Measurements from ENCODE around the gene WBP2. TPM values are rescaled to one million over a fixed set of nuclear protein-coding genes. Genes with fewer than 3 reads are reported as not detected.

Gene WBP2
- total and polyA plus RNA-seq, 2 of the 13 experiments (the other 11 are each of a cell fraction or from before 2014, with no cell fraction given) = 29.2 to 29.5 TPM

GRCh38 chr17:75875182-75875939 is 20.2 kb upstream of the WBP2 start (continued):
- peak; percentile 5 for TF ChIP-seq HNRNPK (IDR thresholded peaks at IDR 0.05; ENCODE audit: low read depth, low read length, poor library complexity, severe bottlenecking)
- TF ChIP-seq ZNF891 (CRISPR knock-in tag; IDR thresholded peaks at IDR 0.05) = no peak
- no peak for TF ChIP-seq SNAI1 (CRISPR knock-in tag; IDR thresholded peaks at IDR 0.05; ENCODE audit: borderline replicate concordance)
- no peak for TF ChIP-seq ZFX (CRISPR knock-in tag; IDR thresholded peaks at IDR 0.05; ENCODE audit: low read depth)
- TF ChIP-seq, protein P1, sequence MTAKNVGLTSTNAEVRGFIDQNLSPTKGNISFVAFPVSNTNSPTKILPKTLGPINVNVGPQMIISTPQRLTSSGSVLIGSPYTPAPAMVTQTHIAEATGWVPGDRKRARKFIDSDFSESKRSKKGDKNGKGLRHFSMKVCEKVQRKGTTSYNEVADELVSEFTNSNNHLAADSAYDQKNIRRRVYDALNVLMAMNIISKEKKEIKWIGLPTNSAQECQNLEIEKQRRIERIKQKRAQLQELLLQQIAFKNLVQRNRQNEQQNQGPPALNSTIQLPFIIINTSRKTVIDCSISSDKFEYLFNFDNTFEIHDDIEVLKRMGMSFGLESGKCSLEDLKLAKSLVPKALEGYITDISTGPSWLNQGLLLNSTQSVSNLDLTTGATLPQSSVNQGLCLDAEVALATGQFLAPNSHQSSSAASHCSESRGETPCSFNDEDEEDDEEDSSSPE (CRISPR knock-in tag; IDR thresholded peaks at IDR 0.05) = no peak
- TF ChIP-seq HNF1A (IDR thresholded peaks at IDR 0.05; ENCODE audit: low read depth) = no peak
- TF ChIP-seq HNF1A (CRISPR knock-in tag; IDR thresholded peaks at IDR 0.05; ENCODE audit: borderline replicate concordance) = no peak
- no peak for TF ChIP-seq IRF2 (CRISPR knock-in tag; IDR thresholded peaks at IDR 0.05)
- no peak for TF ChIP-seq FIP1L1 (IDR thresholded peaks at IDR 0.05; ENCODE audit: borderline replicate concordance, insufficient read depth, low read depth, low read length)
- no peak for TF ChIP-seq SIN3A (IDR thresholded peaks at IDR 0.05; ENCODE audit: borderline replicate concordance, low read depth, low read length)
- no peak for TF ChIP-seq SATB2 (CRISPR knock-in tag; IDR thresholded peaks at IDR 0.05)
- TF ChIP-seq RBM22 (optimal IDR thresholded peaks at IDR 0.05; ENCODE audit: low read length) = peak; percentile 70
- peak; percentile 26 for TF ChIP-seq PAF1 (CRISPR knock-in tag; IDR thresholded peaks at IDR 0.05)
- 0 out of 2 replicates have a peak, but pooled peaks have one; percentile 13 for TF ChIP-seq RELA (CRISPR knock-in tag; IDR thresholded peaks at IDR 0.05)
- TF ChIP-seq SKI (IDR thresholded peaks at IDR 0.05; ENCODE audit: partially characterized antibody) = no peak
- no peak for TF ChIP-seq KLF6 (CRISPR knock-in tag; IDR thresholded peaks at IDR 0.05)
- 0 out of 2 replicates have a peak, but pooled peaks have one; percentile 5 for TF ChIP-seq FOSL1 (CRISPR knock-in tag; IDR thresholded peaks at IDR 0.05; ENCODE audit: borderline replicate concordance)
- TF ChIP-seq RBAK (CRISPR knock-in tag; IDR thresholded peaks at IDR 0.05) = no peak
- TF ChIP-seq ZNF232 (CRISPR knock-in tag; IDR thresholded peaks at IDR 0.05; ENCODE audit: borderline replicate concordance) = no peak
- TF ChIP-seq, protein P2, sequence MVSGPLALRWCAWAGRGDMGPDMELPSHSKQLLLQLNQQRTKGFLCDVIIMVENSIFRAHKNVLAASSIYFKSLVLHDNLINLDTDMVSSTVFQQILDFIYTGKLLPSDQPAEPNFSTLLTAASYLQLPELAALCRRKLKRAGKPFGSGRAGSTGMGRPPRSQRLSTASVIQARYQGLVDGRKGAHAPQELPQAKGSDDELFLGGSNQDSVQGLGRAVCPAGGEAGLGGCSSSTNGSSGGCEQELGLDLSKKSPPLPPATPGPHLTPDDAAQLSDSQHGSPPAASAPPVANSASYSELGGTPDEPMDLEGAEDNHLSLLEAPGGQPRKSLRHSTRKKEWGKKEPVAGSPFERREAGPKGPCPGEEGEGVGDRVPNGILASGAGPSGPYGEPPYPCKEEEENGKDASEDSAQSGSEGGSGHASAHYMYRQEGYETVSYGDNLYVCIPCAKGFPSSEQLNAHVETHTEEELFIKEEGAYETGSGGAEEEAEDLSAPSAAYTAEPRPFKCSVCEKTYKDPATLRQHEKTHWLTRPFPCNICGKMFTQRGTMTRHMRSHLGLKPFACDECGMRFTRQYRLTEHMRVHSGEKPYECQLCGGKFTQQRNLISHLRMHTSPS (CRISPR knock-in tag; IDR thresholded peaks at IDR 0.05; ENCODE audit: low read depth) = no peak
- TF ChIP-seq GFI1 (CRISPR knock-in tag; IDR thresholded peaks at IDR 0.05; ENCODE audit: borderline replicate concordance) = no peak
- no peak for TF ChIP-seq CHD2 (IDR thresholded peaks at IDR 0.05; ENCODE audit: low read depth, low read length)
- TF ChIP-seq, protein P3, sequence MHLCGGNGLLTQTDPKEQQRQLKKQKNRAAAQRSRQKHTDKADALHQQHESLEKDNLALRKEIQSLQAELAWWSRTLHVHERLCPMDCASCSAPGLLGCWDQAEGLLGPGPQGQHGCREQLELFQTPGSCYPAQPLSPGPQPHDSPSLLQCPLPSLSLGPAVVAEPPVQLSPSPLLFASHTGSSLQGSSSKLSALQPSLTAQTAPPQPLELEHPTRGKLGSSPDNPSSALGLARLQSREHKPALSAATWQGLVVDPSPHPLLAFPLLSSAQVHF (CRISPR knock-in tag; IDR thresholded peaks at IDR 0.05) = 0 out of 2 replicates have a peak, but pooled peaks have one; percentile 13

Data from HepG2 (cell line).